Loucy (cell line): ENCODE measurements around the gene ZSCAN5A.

Experiments used
- EZH2phosphoT487 ChIP-seq: fragments of 200-600 bp; IDR thresholded peaks from 2 replicates; pipeline ENCODE4 v1.6.1; 2018; ENCODE audit warnings: antibody characterized with exemption, mild to moderate bottlenecking, moderate library complexity, borderline replicate concordance
- TF ChIP-seq, protein P1 (sequence below): fragments of 200-600 bp; sonication (generic); conservative IDR thresholded peaks from 2 replicates; pipeline ENCODE4 v1.5.1; 2014; ENCODE audit warnings: mild to moderate bottlenecking, antibody characterized with exemption, low read length

DNA sequence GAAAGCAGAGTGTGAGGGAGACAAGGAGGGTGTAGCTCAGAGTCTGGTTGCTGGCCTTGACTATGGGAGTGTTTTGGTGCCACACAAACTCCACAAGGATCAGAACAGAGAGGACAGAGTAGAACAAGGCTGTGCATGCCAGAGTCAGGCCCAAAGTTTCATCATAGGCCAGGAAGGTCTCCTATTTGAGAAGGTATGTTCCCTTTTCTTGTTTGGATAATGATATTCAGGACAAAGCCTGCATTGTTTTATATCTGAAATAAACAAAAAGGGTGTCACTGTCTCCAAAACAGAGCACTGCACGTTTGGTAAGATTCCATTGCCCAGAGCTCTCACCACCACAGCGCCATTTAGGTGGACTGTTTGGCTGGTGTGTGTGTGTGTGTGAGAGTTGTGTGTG is 3.1 kb upstream of the ZSCAN5A start:
- TF ChIP-seq, protein P1, sequence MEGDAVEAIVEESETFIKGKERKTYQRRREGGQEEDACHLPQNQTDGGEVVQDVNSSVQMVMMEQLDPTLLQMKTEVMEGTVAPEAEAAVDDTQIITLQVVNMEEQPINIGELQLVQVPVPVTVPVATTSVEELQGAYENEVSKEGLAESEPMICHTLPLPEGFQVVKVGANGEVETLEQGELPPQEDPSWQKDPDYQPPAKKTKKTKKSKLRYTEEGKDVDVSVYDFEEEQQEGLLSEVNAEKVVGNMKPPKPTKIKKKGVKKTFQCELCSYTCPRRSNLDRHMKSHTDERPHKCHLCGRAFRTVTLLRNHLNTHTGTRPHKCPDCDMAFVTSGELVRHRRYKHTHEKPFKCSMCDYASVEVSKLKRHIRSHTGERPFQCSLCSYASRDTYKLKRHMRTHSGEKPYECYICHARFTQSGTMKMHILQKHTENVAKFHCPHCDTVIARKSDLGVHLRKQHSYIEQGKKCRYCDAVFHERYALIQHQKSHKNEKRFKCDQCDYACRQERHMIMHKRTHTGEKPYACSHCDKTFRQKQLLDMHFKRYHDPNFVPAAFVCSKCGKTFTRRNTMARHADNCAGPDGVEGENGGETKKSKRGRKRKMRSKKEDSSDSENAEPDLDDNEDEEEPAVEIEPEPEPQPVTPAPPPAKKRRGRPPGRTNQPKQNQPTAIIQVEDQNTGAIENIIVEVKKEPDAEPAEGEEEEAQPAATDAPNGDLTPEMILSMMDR = no peak
- TF ChIP-seq EZH2phosphoT487 = no peak
